CD14-positive monocyte (primary cell): ENCODE data around the gene GRK3. TPM values are rescaled to one million over a fixed set of nuclear protein-coding genes. Genes with fewer than 3 reads are reported as not detected.

Experiments used
- DNase-seq, 3 donors: peaks; one replicate each; pipeline ENCODE4 v3.0.0-alpha.2; 2011 to 2022
- H2AFZ ChIP-seq: 2 replicates; pipeline ENCODE4 v1.6.0; 2012; ENCODE audit warnings: mild to moderate bottlenecking, low read depth, low read length, inconsistent platforms; ENCODE audit not compliant: insufficient read depth, poor library complexity, severe bottlenecking
- H3K27ac ChIP-seq, 2 donors: 1 replicate in 1 of 2; 2 replicates in 1 of 2; pipeline ENCODE4 v1.5.1; 2012 to 2013; ENCODE audit warnings: low read length in 2 of 2, control low read depth in 1 of 2, inconsistent platforms in 1 of 2, low read depth in 1 of 2, mild to moderate bottlenecking in 1 of 2
- H3K27me3 ChIP-seq, 2 donors: one replicate each; pipeline versions ENCODE4 v1.6.0 to v1.6.1; 2011 to 2013; ENCODE audit warnings: low read length in 2 of 2; ENCODE audit not compliant: control insufficient read depth in 2 of 2, insufficient read depth in 2 of 2
- H3K36me3 ChIP-seq, 2 donors: replicated peaks in 1 of 2; 1 replicate in 1 of 2; 2 replicates in 1 of 2; pipeline versions ENCODE4 v1.5.1 to v1.6.1; 2012 to 2013; ENCODE audit warnings: low read length in 2 of 2, control low read depth in 1 of 2, inconsistent platforms in 1 of 2, mild to moderate bottlenecking in 1 of 2; ENCODE audit not compliant: insufficient read depth in 2 of 2, control insufficient read depth in 1 of 2
- H3K4me1 ChIP-seq, 2 donors: 1 replicate in 1 of 2; 2 replicates in 1 of 2; pipeline versions ENCODE4 v1.5.1 to v1.6.1; 2012 to 2013; ENCODE audit warnings: low read length in 2 of 2, control low read depth in 1 of 2, inconsistent platforms in 1 of 2, mild to moderate bottlenecking in 1 of 2, moderate library complexity in 1 of 2; ENCODE audit not compliant: insufficient read depth in 2 of 2, control insufficient read depth in 1 of 2
- H3K4me2 ChIP-seq: replicated peaks from 2 replicates; pipeline ENCODE3; 2012; ENCODE audit warnings: low read length, moderate library complexity, mild to moderate bottlenecking; ENCODE audit not compliant: poor library complexity, severe bottlenecking; ENCODE audit errors: extremely low read depth
- H3K4me3 ChIP-seq, 3 experiments: fragments of 200-600 bp in 1 of 3; sonication (generic) in 1 of 3; replicated peaks in 1 of 3; 1 replicate in 2 of 3; 2 replicates in 1 of 3; pipeline ENCODE4 v1.5.1; 2011 to 2013; ENCODE audit warnings: low read length in 3 of 3, mild to moderate bottlenecking in 3 of 3, control low read depth in 2 of 3, low read depth in 2 of 3, inconsistent platforms in 1 of 3, moderate library complexity in 1 of 3
- H3K79me2 ChIP-seq: 2 replicates; pipeline ENCODE4 v1.6.0; 2012; ENCODE audit warnings: mild to moderate bottlenecking, control low read depth, inconsistent platforms, low read length, moderate library complexity; ENCODE audit not compliant: insufficient read depth
- H3K9ac ChIP-seq: 2 replicates; pipeline ENCODE4 v1.6.0; 2017; ENCODE audit warnings: low read length, mild to moderate bottlenecking; ENCODE audit not compliant: insufficient read depth, poor library complexity, severe bottlenecking
- H3K9me3 ChIP-seq, 2 donors: replicated peaks in 1 of 2; 1 replicate in 1 of 2; 2 replicates in 1 of 2; pipeline versions ENCODE4 v1.5.1 to v1.6.1; 2012 to 2013; ENCODE audit warnings: low read length in 2 of 2, control low read depth in 1 of 2; ENCODE audit not compliant: control insufficient read depth in 1 of 2, insufficient read depth in 1 of 2
- H4K20me1 ChIP-seq: 2 replicates; pipeline ENCODE4 v1.6.0; 2012; ENCODE audit warnings: mild to moderate bottlenecking, low read length, control low read depth, moderate library complexity; ENCODE audit not compliant: insufficient read depth
- H3K27ac Mint-ChIP-seq, 7 donors: one replicate each; pipeline ENCODE4 v1.8.0; 2020; ENCODE audit warnings: mild to moderate bottlenecking in 7 of 7, mixed read lengths in 7 of 7, moderate library complexity in 6 of 7, inconsistent platforms in 2 of 7
- H3K27me3 Mint-ChIP-seq, 3 donors: one replicate each; pipeline ENCODE4 v1.8.0; 2021 to 2022; ENCODE audit warnings: low read depth in 3 of 3, mild to moderate bottlenecking in 3 of 3, mixed read lengths in 3 of 3, moderate library complexity in 3 of 3, inconsistent platforms in 1 of 3
- H3K36me3 Mint-ChIP-seq, 2 donors: one replicate each; pipeline ENCODE4 v1.8.0; 2020; ENCODE audit warnings: mixed read lengths in 2 of 2, inconsistent platforms in 1 of 2, mild to moderate bottlenecking in 1 of 2
- H3K4me1 Mint-ChIP-seq: one replicate; pipeline ENCODE4 v1.8.0; 2020; ENCODE audit warnings: mild to moderate bottlenecking, mixed read lengths
- H3K4me3 Mint-ChIP-seq, 2 donors: one replicate each; pipeline ENCODE4 v1.8.0; 2020; ENCODE audit warnings: mild to moderate bottlenecking in 2 of 2, mixed read lengths in 2 of 2, moderate library complexity in 1 of 2
- H3K9me3 Mint-ChIP-seq, 7 donors: one replicate each; pipeline ENCODE4 v1.8.0; 2020 to 2022; ENCODE audit warnings: mixed read lengths in 7 of 7, mild to moderate bottlenecking in 6 of 7, moderate library complexity in 6 of 7, inconsistent platforms in 2 of 7
- WGBS: methylation state at CpG from one replicate; pipeline ENCODE4 v1.1.5; 2013; ENCODE audit warnings: missing lambda C conversion rate; ENCODE audit not compliant: insufficient coverage; 5-methylcytosine and 5-hydroxymethylcytosine counted together
- intact Hi-C, 2 donors: fragments of 100-400 bp; cut with micrococcal nuclease; formaldehyde crosslinking; loops; one replicate each; pipeline versions ENCODE4 v1.15.0 to v1.15.1; 2023
- polyA plus RNA-seq, 3 donors: library from polyadenylated mRNA; depleted of rRNA in 1 of 3; unstranded in 2 of 3; stranded (reverse) in 1 of 3; fragments of 300-500 nt in 2 of 3; fragments of >200 nt in 1 of 3; fragmentation: Illumina TruSeq in 2 of 3; gene quantifications; 1 replicate in 2 of 3; 2 replicates in 1 of 3; pipeline ENCODE4 v1.2.3, GENCODE V29; 2012 to 2021
- TF ChIP-seq, protein P1 (sequence below): fragments of 200-600 bp; IDR thresholded peaks from one replicate; pipeline ENCODE4 v1.8.0; 2022; ENCODE audit warnings: antibody characterized with exemption, mild to moderate bottlenecking

GRK3 gene
- polyA plus RNA-seq, 3 donors: 8.3 to 33.3 (median 9.6) TPM

DNA sequence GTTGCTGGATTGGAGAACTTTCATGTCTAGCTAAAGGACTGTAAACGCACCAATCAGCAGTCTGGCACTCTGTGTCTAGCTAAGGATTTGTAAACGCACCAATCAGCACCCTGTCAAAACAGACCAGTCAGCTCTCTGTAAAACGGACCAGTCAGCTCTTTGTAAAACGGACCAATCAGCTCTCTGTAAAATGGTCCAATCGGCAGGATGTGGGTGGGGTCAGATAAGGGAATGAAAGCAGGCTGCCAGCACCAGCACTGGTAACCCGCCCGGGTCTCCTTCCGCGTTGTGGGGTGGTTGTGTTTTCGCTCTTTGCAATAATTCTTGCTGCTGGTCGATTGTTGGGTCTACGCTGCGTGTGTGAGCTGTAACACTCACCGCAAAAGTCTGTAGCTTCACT, 188.8 kb downstream of the GRK3 start:
- no peaks in the 10 kb centered on the region for H4K20me1 ChIP-seq
- no peaks in the 10 kb centered on the region for H3K9me3 ChIP-seq
- Mint-ChIP-seq H3K27me3 (peaks cover 2 to 11% (median 9%) of the 10 kb centered on the region in 3 donors), H3K9me3 (peaks cover 0 to 5% (median 0%) of the 10 kb centered on the region in 7 donors), H3K4me3 (no peak overlapping the region), H3K4me1 (peaks cover 12% of the 10 kb centered on the region), H3K36me3 (no peaks in the 10 kb centered on the region), H3K27ac (no peak overlapping the region)
- no peaks in the 10 kb centered on the region for H3K36me3 ChIP-seq
- TF ChIP-seq, protein P1, sequence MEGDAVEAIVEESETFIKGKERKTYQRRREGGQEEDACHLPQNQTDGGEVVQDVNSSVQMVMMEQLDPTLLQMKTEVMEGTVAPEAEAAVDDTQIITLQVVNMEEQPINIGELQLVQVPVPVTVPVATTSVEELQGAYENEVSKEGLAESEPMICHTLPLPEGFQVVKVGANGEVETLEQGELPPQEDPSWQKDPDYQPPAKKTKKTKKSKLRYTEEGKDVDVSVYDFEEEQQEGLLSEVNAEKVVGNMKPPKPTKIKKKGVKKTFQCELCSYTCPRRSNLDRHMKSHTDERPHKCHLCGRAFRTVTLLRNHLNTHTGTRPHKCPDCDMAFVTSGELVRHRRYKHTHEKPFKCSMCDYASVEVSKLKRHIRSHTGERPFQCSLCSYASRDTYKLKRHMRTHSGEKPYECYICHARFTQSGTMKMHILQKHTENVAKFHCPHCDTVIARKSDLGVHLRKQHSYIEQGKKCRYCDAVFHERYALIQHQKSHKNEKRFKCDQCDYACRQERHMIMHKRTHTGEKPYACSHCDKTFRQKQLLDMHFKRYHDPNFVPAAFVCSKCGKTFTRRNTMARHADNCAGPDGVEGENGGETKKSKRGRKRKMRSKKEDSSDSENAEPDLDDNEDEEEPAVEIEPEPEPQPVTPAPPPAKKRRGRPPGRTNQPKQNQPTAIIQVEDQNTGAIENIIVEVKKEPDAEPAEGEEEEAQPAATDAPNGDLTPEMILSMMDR: no peak
- H3K27me3 ChIP-seq: no peaks in the 10 kb centered on the region
- DNase-seq: no peak
- WGBS: 91% methylated on average over 11 of the region's 14 CpGs
- no peak overlapping the region for H3K9ac ChIP-seq
- no peak overlapping the region for H3K4me3 ChIP-seq
- H3K79me2 ChIP-seq: no peaks in the 10 kb centered on the region
- no peak overlapping the region for H3K27ac ChIP-seq
- H3K4me1 ChIP-seq: peaks cover 0 to 3% of the 10 kb centered on the region in 2 donors
- H3K4me2 ChIP-seq: no peak overlapping the region
- H2AFZ ChIP-seq: no peak overlapping the region
- intact Hi-C loops: no loop called here

DNA sequence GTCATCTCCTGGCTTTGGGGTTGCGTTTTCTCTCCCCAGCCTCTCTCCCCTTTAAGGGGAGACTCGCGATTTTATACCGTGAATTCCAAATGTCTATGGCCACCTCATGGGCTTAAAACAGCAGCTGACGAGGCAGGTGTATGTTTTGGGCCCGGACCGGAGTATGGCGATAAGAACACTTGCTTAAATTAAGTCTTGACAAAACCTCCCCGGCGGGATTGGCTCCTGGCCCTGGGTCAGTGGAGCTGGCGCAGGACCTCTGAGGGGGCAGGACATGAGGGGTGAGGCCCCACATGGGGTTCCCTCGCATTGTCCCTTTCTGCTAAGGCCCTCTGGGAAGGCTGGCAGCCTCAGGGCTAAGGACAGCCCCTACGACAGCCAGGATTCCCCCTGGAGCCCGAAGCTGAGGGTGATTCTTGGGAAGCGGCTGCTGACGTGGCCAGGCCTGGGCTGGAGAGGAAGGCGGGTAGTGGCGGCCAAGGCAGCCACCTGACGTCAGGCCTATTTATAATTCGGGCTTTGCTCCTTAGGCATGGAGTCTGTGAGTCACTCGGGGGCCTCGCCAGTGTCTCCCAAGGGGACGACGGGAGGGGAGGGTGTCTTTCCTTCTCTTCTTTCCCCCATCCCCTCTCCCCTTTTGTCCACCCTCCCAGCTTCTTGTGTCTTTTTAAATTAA, 190.2 kb downstream of the GRK3 start:
- intact Hi-C loops: no loop called here
- Histone ChIP-seq H3K4me1 (peaks cover 6% of the 10 kb centered on the region in 2 donors), H3K9ac (no peak overlapping the region), H3K4me2 (no peak overlapping the region), H3K79me2 (no peaks in the 10 kb centered on the region), H3K4me3 (no peak overlapping the region), H3K36me3 (no peaks in the 10 kb centered on the region), H3K27ac (no peak overlapping the region), H4K20me1 (no peaks in the 10 kb centered on the region), H3K9me3 (no peaks in the 10 kb centered on the region), H3K27me3 (no peaks in the 10 kb centered on the region), H2AFZ (no peak overlapping the region)
- Mint-ChIP-seq H3K4me3 (no peak overlapping the region), H3K27me3 (peaks cover 3 to 11% (median 5%) of the 10 kb centered on the region in 3 donors), H3K36me3 (no peaks in the 10 kb centered on the region), H3K27ac (no peak overlapping the region), H3K9me3 (peaks cover 0 to 5% (median 0%) of the 10 kb centered on the region in 7 donors), H3K4me1 (peaks cover 18% of the 10 kb centered on the region)
- TF ChIP-seq, protein P1: no peak
- WGBS: 94% methylated on average over 16 of the region's 24 CpGs
- no peak for DNase-seq
